ENCODE data around the gene COL15A1. TPM values are rescaled to one million over a fixed set of nuclear protein-coding genes. Genes with fewer than 3 reads are reported as not detected.

Gene COL15A1
- total RNA-seq, 1 experiment from 2014 or later = 0.22 TPM

- Mint-ChIP-seq H3K27ac (no peak overlapping the region), H3K4me3 (no peak overlapping the region), H3K36me3 (peaks cover 4% of the 10 kb centered on the region; the same call in 1 of the 2 replicates), H3K27me3 (ENCODE audit: low read depth) (peaks cover 2% of the 10 kb centered on the region; the same call in 1 of the 2 replicates), H3K9me3 (peaks cover 35% of the 10 kb centered on the region), H3K4me1 (peaks cover 11% of the 10 kb centered on the region; the same call in 1 of the 2 replicates)
- no peak for DNase-seq (ENCODE audit: low spot score)
- POLR2A ChIA-PET = no interaction called here
- TF ChIP-seq GTF2I (CRISPR knock-in tag; conservative IDR thresholded peaks at IDR 0.05) (no peak), ZNF671 (CRISPR knock-in tag; IDR thresholded peaks at IDR 0.05) (no peak), NR1H2 (CRISPR knock-in tag; IDR thresholded peaks at IDR 0.05) (no peak), TEAD1 (CRISPR knock-in tag; IDR thresholded peaks at IDR 0.05) (no peak), OVOL2 (CRISPR knock-in tag; IDR thresholded peaks at IDR 0.05; ENCODE audit: borderline replicate concordance) (no peak), IRF1 (CRISPR knock-in tag; IDR thresholded peaks at IDR 0.05) (no peak), E2F1 (CRISPR knock-in tag; IDR thresholded peaks at IDR 0.05) (no peak), USF2 (CRISPR knock-in tag; IDR thresholded peaks at IDR 0.05) (no peak), HMGXB4 (CRISPR knock-in tag; IDR thresholded peaks at IDR 0.05) (no peak), STAT6 (CRISPR knock-in tag; conservative IDR thresholded peaks at IDR 0.05; ENCODE audit: low read depth) (no peak), CREM (CRISPR knock-in tag; IDR thresholded peaks at IDR 0.05) (no peak)
- peak; percentile 16; the same call in 1 of the 2 replicates for ATAC-seq
- CTCF ChIA-PET = interaction anchor here (1.3 kb wide), 1 partner anchor 85 kb away, joined by 4 read pairs; no protein-coding TSS in a partner anchor
Measured at GRCh38 chr9:99083051-99083450, 139.3 kb downstream of the COL15A1 start.

- CTCF ChIA-PET = no interaction called here
- H3K9me3 Mint-ChIP-seq = peaks cover 49% of the 10 kb centered on the region
- POLR2A ChIA-PET = no interaction called here
- TF ChIP-seq ZNF512 (CRISPR knock-in tag; IDR thresholded peaks at IDR 0.05; ENCODE audit: borderline replicate concordance) (no peak), PRDM15 (CRISPR knock-in tag; IDR thresholded peaks at IDR 0.05) (no peak), USF2 (CRISPR knock-in tag; IDR thresholded peaks at IDR 0.05) (no peak), HMGXB4 (CRISPR knock-in tag; IDR thresholded peaks at IDR 0.05) (no peak)
- H3K27me3 Mint-ChIP-seq (ENCODE audit: low read depth) = peaks cover 2% of the 10 kb centered on the region; the same call in 1 of the 2 replicates
- H3K4me1 Mint-ChIP-seq = peaks cover 5% of the 10 kb centered on the region; the same call in 1 of the 2 replicates
- ATAC-seq (no peak), DNase-seq (ENCODE audit: low spot score) (no peak)
- H3K36me3 Mint-ChIP-seq = peaks cover 17% of the 10 kb centered on the region
- H3K4me3 Mint-ChIP-seq = no peak overlapping the region
- no peak overlapping the region for H3K27ac Mint-ChIP-seq
Measured at GRCh38 chr9:99085949-99086948, 142.5 kb downstream of the COL15A1 start.

Data from WTC11 (cell line).